GM12878 (cell line): Measurements from ENCODE around the gene DAB2IP. TPM values are rescaled to one million over a fixed set of nuclear protein-coding genes. Genes with fewer than 3 reads are reported as not detected.

Experiments used
- ATAC-seq: fragments of 200-7000 bp; cut with Tn5 transposase; 3 replicates; pipeline ENCODE4 v1.9.1; 2020; ENCODE audit warnings: mild to moderate bottlenecking, moderate library complexity
- BruUV-seq: library from RNA; stranded (reverse); fragments of 400-500 nt; replicated peaks from 2 replicates; lab custom pipeline; 2021; lab: Mats Ljungman, UMichigan
- CTCF ChIA-PET: fragments of 300-600 bp; sonication (Branson Sonifier 250); formaldehyde crosslinking; extraction: SDS; loops from one replicate; lab custom pipeline; 2021; ENCODE audit warnings: inconsistent platforms; lab: Yijun Ruan, JAX
- POLR2A ChIA-PET: fragments of 350-600 bp; formaldehyde crosslinking; extraction: SDS; loops from one replicate; lab custom pipeline; 2021; ENCODE audit warnings: inconsistent platforms; lab: Charles Lee
- RAD21 ChIA-PET: fragments of 300-600 bp; sonication (Branson Sonifier 250); formaldehyde crosslinking; loops from one replicate; lab custom pipeline; 2023; ENCODE audit warnings: antibody characterized with exemption; ENCODE audit not compliant: unreplicated experiment; lab: Charles Lee
- SMC1A ChIA-PET: fragments of 300-600 bp; sonication (Branson Sonifier 250); formaldehyde crosslinking; loops from one replicate; lab custom pipeline; 2023; ENCODE audit not compliant: unreplicated experiment, uncharacterized antibody; lab: Charles Lee
- DNase-seq: peaks from one replicate; pipeline ENCODE4 v3.0.0-alpha.2; 2011; ENCODE audit warnings: low read depth, low spot score
- FAIRE-seq: peaks from 3 replicates; lab custom pipeline; 2011; peaks lifted over from hg19 to GRCh38; lab: Jason Lieb, UNC
- H2AFZ ChIP-seq: 2 replicates; pipeline ENCODE4 v1.6.0; 2011; ENCODE audit warnings: low read depth, low read length, control low read depth; ENCODE audit not compliant: control insufficient read depth
- H3K27ac ChIP-seq: 2 replicates; pipeline ENCODE4 v1.5.1; 2011; ENCODE audit warnings: control low read depth; ENCODE audit not compliant: control insufficient read depth, insufficient read depth
- H3K27me3 ChIP-seq, 2 experiments: replicated peaks in 1 of 2; 2 replicates each; pipeline versions ENCODE4 v1.6.0 to v1.6.1; 2011; ENCODE audit warnings: low read length in 1 of 2; ENCODE audit not compliant: control insufficient read depth in 2 of 2, insufficient read depth in 2 of 2
- H3K36me3 ChIP-seq, 2 experiments: 2 replicates each; pipeline ENCODE4 v1.5.1; 2011; ENCODE audit warnings: low read length in 1 of 2; ENCODE audit not compliant: control insufficient read depth in 2 of 2, insufficient read depth in 2 of 2
- H3K4me1 ChIP-seq: 2 replicates; pipeline ENCODE4 v1.6.1; 2011; ENCODE audit warnings: mild to moderate bottlenecking, low read length, moderate library complexity, mixed read lengths; ENCODE audit not compliant: control insufficient read depth, insufficient read depth
- H3K4me2 ChIP-seq: 2 replicates; pipeline ENCODE4 v1.6.0; 2011; ENCODE audit warnings: control low read depth; ENCODE audit not compliant: control insufficient read depth, insufficient read depth
- H3K4me3 ChIP-seq: fragments of 200-600 bp; sonication (generic); 2 replicates; pipeline ENCODE4 v1.5.1; 2016
- H3K79me2 ChIP-seq: 2 replicates; pipeline ENCODE4 v1.6.0; 2011; ENCODE audit warnings: low read length; ENCODE audit not compliant: control insufficient read depth, insufficient read depth
- H3K9ac ChIP-seq: 2 replicates; pipeline ENCODE4 v1.8.0; 2011; ENCODE audit warnings: low read length, control low read depth, mixed read lengths; ENCODE audit not compliant: control insufficient read depth, insufficient read depth
- H3K9me3 ChIP-seq: replicated peaks from 3 replicates; pipeline ENCODE4 v1.5.1; 2011; ENCODE audit warnings: mild to moderate bottlenecking, low read length; ENCODE audit not compliant: control insufficient read depth, insufficient read depth
- H4K20me1 ChIP-seq: 2 replicates; pipeline ENCODE4 v1.6.0; 2011; ENCODE audit not compliant: control insufficient read depth, insufficient read depth
- ASH2L ChIP-seq: fragments of 300-600, 200-600 bp; sonication (generic); IDR thresholded peaks from 2 replicates; pipeline ENCODE4 v1.6.1; 2017; ENCODE audit warnings: low read depth, mild to moderate bottlenecking, borderline replicate concordance
- BCL3 ChIP-seq: IDR thresholded peaks from 2 replicates; pipeline ENCODE4 v1.6.1; 2011; ENCODE audit warnings: borderline replicate concordance, low read depth, mild to moderate bottlenecking, moderate library complexity, low read length; ENCODE audit not compliant: insufficient read depth, poor library complexity, severe bottlenecking
- CTCF ChIP-seq, 3 experiments: IDR thresholded peaks in 2 of 3; conservative IDR thresholded peaks in 1 of 3; 2 replicates each; pipeline ENCODE4 v1.5.1; 2011; ENCODE audit warnings: low read depth in 3 of 3, low read length in 3 of 3, mild to moderate bottlenecking in 3 of 3, control low read depth in 2 of 3, moderate library complexity in 2 of 3, inconsistent platforms in 1 of 3, mixed read lengths in 1 of 3; ENCODE audit not compliant: control insufficient read depth in 2 of 3, insufficient read depth in 1 of 3; ENCODE audit errors: extremely low read depth in 1 of 3
- E4F1 ChIP-seq: fragments of 450-650 bp; IDR thresholded peaks from 2 replicates; pipeline ENCODE4 v1.6.1; 2018; ENCODE audit warnings: borderline replicate concordance, mild to moderate bottlenecking; ENCODE audit not compliant: partially characterized antibody
- FOXM1 ChIP-seq: IDR thresholded peaks from 2 replicates; pipeline ENCODE4 v1.6.1; 2012; ENCODE audit warnings: low read depth, mild to moderate bottlenecking, inconsistent platforms, low read length, moderate library complexity
- KDM1A ChIP-seq: fragments of 200-600 bp; sonication (generic); IDR thresholded peaks from 2 replicates; pipeline ENCODE4 v1.6.1; 2016; ENCODE audit warnings: borderline replicate concordance
- NFYA ChIP-seq: IDR thresholded peaks from 2 replicates; pipeline ENCODE4 v1.6.1; 2011; ENCODE audit warnings: low read depth, mild to moderate bottlenecking, low read length, improper control_type of control experiment, borderline replicate concordance
- TCF3 ChIP-seq: IDR thresholded peaks from 2 replicates; pipeline ENCODE4 v1.6.1; 2012; ENCODE audit warnings: low read depth, mild to moderate bottlenecking, low read length, borderline replicate concordance; ENCODE audit not compliant: insufficient read depth
- ZNF217 ChIP-seq: fragments of 450-650 bp; IDR thresholded peaks from 2 replicates; pipeline ENCODE4 v1.6.1; 2017; ENCODE audit warnings: antibody characterized with exemption, mild to moderate bottlenecking
- WGBS: methylation state at CpG from one replicate; pipeline ENCODE4 v1.1.6; 2016; ENCODE audit warnings: low lambda C conversion rate; ENCODE audit not compliant: insufficient replicate concordance, insufficient coverage; ENCODE audit errors: missing lambda C conversion rate; 5-methylcytosine and 5-hydroxymethylcytosine counted together
- in situ Hi-C: fragments of 300-500 bp; cut with MboI; formaldehyde crosslinking; loops from 9 replicates; pipeline ENCODE4 v1.14.3; 2018; ENCODE audit warnings: mixed read lengths
- intact Hi-C: fragments of 100-400 bp; cut with micrococcal nuclease; formaldehyde crosslinking; loops from one replicate; pipeline ENCODE4 v1.14.2; 2022; ENCODE audit not compliant: unreplicated experiment
- polyA plus RNA-seq, 11 experiments: library from polyadenylated mRNA; depleted of rRNA in 4 of 11; unstranded in 6 of 11; stranded (reverse) in 5 of 11; fragments of >200 nt; fragmentation: Nextera tagmentation in 4 of 11; fragmentation: Illumina TruSeq in 1 of 11; extraction: Ambion mirVana in 4 of 11; extraction: Trizol in 1 of 11; gene quantifications; 1 replicate in 1 of 11; 2 replicates in 10 of 11; pipeline versions ENCODE4 v1.2.1 to v1.2.3, GENCODE V29; 2011 to 2016; ENCODE audit warnings: inconsistent platforms in 2 of 11, missing spikeins in 2 of 11, low read depth in 1 of 11
- total RNA-seq, 4 experiments: library from RNA; depleted of rRNA in 3 of 4; stranded (reverse); fragments of >200 nt in 3 of 4; fragmentation: Illumina TruSeq in 1 of 4; extraction: Trizol in 1 of 4; gene quantifications; 2 replicates each; pipeline versions ENCODE4 v1.2.1 to v1.2.3, GENCODE V29; 2013 to 2021

Gene DAB2IP
- total and polyA plus RNA-seq, 10 of the 15 experiments (the other 5 are each of a cell fraction or from before 2014, with no cell fraction given): 0.03 to 0.38 (median 0.14) TPM; not detected in 6

- ChIA-PET POLR2A (no interaction called here), RAD21 (no interaction called here), CTCF (no interaction called here), SMC1A (no interaction called here)
- 27% methylated on average over 4 of the region's 4 CpGs for WGBS
- Histone ChIP-seq H2AFZ (no peak overlapping the region), H3K27me3 (no peaks in the 10 kb centered on the region; a peak in 1 of 4 replicates), H3K4me2 (no peak overlapping the region), H3K36me3 (no peaks in the 10 kb centered on the region), H3K4me1 (no peaks in the 10 kb centered on the region), H3K4me3 (no peak overlapping the region), H4K20me1 (no peaks in the 10 kb centered on the region), H3K9ac (no peak overlapping the region), H3K27ac (no peak overlapping the region), H3K79me2 (no peaks in the 10 kb centered on the region), H3K9me3 (no peaks in the 10 kb centered on the region)
- DNase-seq (no peak), ATAC-seq (peak; percentile 38; the same call in 1 of the 3 replicates), FAIRE-seq (no peak)
- no TSS peak for BruUV-seq
- intact Hi-C loops: no loop called here
- TF ChIP-seq FOXM1 (no peak), CTCF (IDR thresholded peaks at IDR 0.05 in 2 of 3, conservative IDR thresholded peaks at IDR 0.05 in 1 of 3; ENCODE audit: control insufficient read depth in 2 of 3, extremely low read depth in 1 of 3, insufficient read depth in 1 of 3, low read depth in 3 of 3, low read length in 3 of 3) (peak in 1 of 3 experiments; percentile 11; a peak in 1 of 6 replicates)
- in situ Hi-C loops: no loop called here
Observed at GRCh38 chr9:121824651-121825030, 173.2 kb downstream of the DAB2IP start.

- H3K4me2 ChIP-seq: no peak overlapping the region
- no TSS peak for BruUV-seq
- no peak overlapping the region for H3K9ac ChIP-seq
- intact Hi-C loops: no loop called here
- no peaks in the 10 kb centered on the region; a peak in 1 of 4 replicates for H3K27me3 ChIP-seq
- in situ Hi-C loops: no loop called here
- 49% methylated on average over 12 of the region's 12 CpGs for WGBS
- no peaks in the 10 kb centered on the region for H3K9me3 ChIP-seq
- ChIA-PET POLR2A (interaction anchor here (0.9 kb wide), 1 partner anchor 618 kb away, joined by 3 read pairs; no protein-coding TSS in a partner anchor), CTCF (no interaction called here), RAD21 (no interaction called here), SMC1A (no interaction called here)
- no peaks in the 10 kb centered on the region for H3K36me3 ChIP-seq
- ATAC-seq (no peak), FAIRE-seq (peak; percentile 13), DNase-seq (no peak)
- H3K79me2 ChIP-seq: no peaks in the 10 kb centered on the region
- H3K27ac ChIP-seq: no peak overlapping the region
- H4K20me1 ChIP-seq: no peaks in the 10 kb centered on the region
- no peaks in the 10 kb centered on the region for H3K4me1 ChIP-seq
- H3K4me3 ChIP-seq: no peak overlapping the region
- no peak overlapping the region for H2AFZ ChIP-seq
- TF ChIP-seq TCF3 (no peak), ASH2L (no peak), NFYA (no peak), E4F1 (no peak), BCL3 (no peak), ZNF217 (no peak), KDM1A (no peak)
Observed at GRCh38 chr9:121825031-121825691, 173.7 kb downstream of the DAB2IP start.
